Endodermal cell (in vitro differentiated cells): ENCODE measurements around the gene PHC2. TPM values are rescaled to one million over a fixed set of nuclear protein-coding genes. Genes with fewer than 3 reads are reported as not detected.

Source experiments
- DNase-seq: peaks from one replicate; pipeline ENCODE4 v3.0.0-alpha.2; 2017
- H3K27ac ChIP-seq: 2 replicates; pipeline ENCODE4 v1.5.1; 2013; ENCODE audit warnings: mild to moderate bottlenecking, low read depth, low read length, moderate library complexity
- H3K27me3 ChIP-seq: 2 replicates; pipeline ENCODE4 v1.6.1; 2013; ENCODE audit warnings: mild to moderate bottlenecking, low read length, moderate library complexity; ENCODE audit not compliant: insufficient read depth, control insufficient read depth, poor library complexity, severe bottlenecking
- H3K36me3 ChIP-seq: 2 replicates; pipeline ENCODE4 v1.7.0; 2013; ENCODE audit warnings: mild to moderate bottlenecking, low read length, moderate library complexity; ENCODE audit not compliant: control insufficient read depth, insufficient read depth
- H3K4me1 ChIP-seq: one replicate; pipeline ENCODE4 v1.7.0; 2013; ENCODE audit warnings: low read length; ENCODE audit not compliant: control insufficient read depth, insufficient read depth
- H3K4me3 ChIP-seq: 2 replicates; pipeline ENCODE4 v1.5.1; 2013; ENCODE audit warnings: mild to moderate bottlenecking, low read length, moderate library complexity
- H3K9ac ChIP-seq: 2 replicates; pipeline ENCODE4 v1.6.1; 2013; ENCODE audit warnings: mild to moderate bottlenecking, low read length, moderate library complexity; ENCODE audit not compliant: poor library complexity, severe bottlenecking; ENCODE audit errors: extremely low read depth
- H3K9me3 ChIP-seq: 2 replicates; pipeline ENCODE4 v1.6.1; 2013; ENCODE audit warnings: mild to moderate bottlenecking, low read length, moderate library complexity; ENCODE audit not compliant: control insufficient read depth
- H3K27ac Mint-ChIP-seq: 2 replicates; pipeline ENCODE4 v1.8.0; 2020; ENCODE audit warnings: mixed read lengths
- H3K27me3 Mint-ChIP-seq: 2 replicates; pipeline ENCODE4 v1.8.0; 2021; ENCODE audit warnings: mild to moderate bottlenecking, mixed read lengths; ENCODE audit not compliant: insufficient read depth
- H3K36me3 Mint-ChIP-seq: 2 replicates; pipeline ENCODE4 v1.8.0; 2020; ENCODE audit warnings: low read depth, mixed read lengths
- H3K4me1 Mint-ChIP-seq: 2 replicates; pipeline ENCODE4 v1.8.0; 2020; ENCODE audit warnings: mixed read lengths
- H3K4me3 Mint-ChIP-seq: 2 replicates; pipeline ENCODE4 v1.8.0; 2020; ENCODE audit warnings: mild to moderate bottlenecking, moderate library complexity, mixed read lengths
- H3K9me3 Mint-ChIP-seq: 2 replicates; pipeline ENCODE4 v1.8.0; 2020; ENCODE audit warnings: mild to moderate bottlenecking, mixed read lengths
- WGBS, 2 experiments: methylation state at CpG; one replicate each; pipeline versions ENCODE4 v1.1.5 to v1.1.7; 2013; ENCODE audit warnings: missing lambda C conversion rate in 2 of 2, mixed read lengths in 1 of 2; ENCODE audit not compliant: insufficient coverage in 1 of 2, insufficient read length in 1 of 2; 5-methylcytosine and 5-hydroxymethylcytosine counted together
- total RNA-seq, 2 donors: library from RNA; stranded (reverse); fragmentation: NEBNext Ultra II Directional in 1 of 2; extraction: Animal tissue kit (Norgen Biotek cat#: 25700) in 1 of 2; gene quantifications; 2 replicates in 1 of 2; 3 replicates in 1 of 2; pipeline ENCODE4 v1.2.1, GENCODE V29; 2021
- TF ChIP-seq, protein P1 (sequence below): fragments of 200-600 bp; sonication (generic); conservative IDR thresholded peaks from 2 replicates; pipeline ENCODE4 v1.5.0; 2021; ENCODE audit warnings: antibody characterized with exemption, mild to moderate bottlenecking

The PHC2 gene
- total RNA-seq, 2 donors from 2014 or later: 32.1 to 43.9 TPM

- 71 to 72% methylated on average over 6 of the region's 6 CpGs for WGBS, 2 experiments
- TF ChIP-seq, protein P1, sequence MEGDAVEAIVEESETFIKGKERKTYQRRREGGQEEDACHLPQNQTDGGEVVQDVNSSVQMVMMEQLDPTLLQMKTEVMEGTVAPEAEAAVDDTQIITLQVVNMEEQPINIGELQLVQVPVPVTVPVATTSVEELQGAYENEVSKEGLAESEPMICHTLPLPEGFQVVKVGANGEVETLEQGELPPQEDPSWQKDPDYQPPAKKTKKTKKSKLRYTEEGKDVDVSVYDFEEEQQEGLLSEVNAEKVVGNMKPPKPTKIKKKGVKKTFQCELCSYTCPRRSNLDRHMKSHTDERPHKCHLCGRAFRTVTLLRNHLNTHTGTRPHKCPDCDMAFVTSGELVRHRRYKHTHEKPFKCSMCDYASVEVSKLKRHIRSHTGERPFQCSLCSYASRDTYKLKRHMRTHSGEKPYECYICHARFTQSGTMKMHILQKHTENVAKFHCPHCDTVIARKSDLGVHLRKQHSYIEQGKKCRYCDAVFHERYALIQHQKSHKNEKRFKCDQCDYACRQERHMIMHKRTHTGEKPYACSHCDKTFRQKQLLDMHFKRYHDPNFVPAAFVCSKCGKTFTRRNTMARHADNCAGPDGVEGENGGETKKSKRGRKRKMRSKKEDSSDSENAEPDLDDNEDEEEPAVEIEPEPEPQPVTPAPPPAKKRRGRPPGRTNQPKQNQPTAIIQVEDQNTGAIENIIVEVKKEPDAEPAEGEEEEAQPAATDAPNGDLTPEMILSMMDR: no peak
- Histone ChIP-seq H3K36me3 (peaks cover 3% of the 10 kb centered on the region), H3K9ac (no peak overlapping the region), H3K27me3 (no peaks in the 10 kb centered on the region), H3K27ac (no peak overlapping the region), H3K4me3 (no peak overlapping the region), H3K4me1 (no peaks in the 10 kb centered on the region), H3K9me3 (no peaks in the 10 kb centered on the region)
- Mint-ChIP-seq H3K9me3 (no peaks in the 10 kb centered on the region), H3K27ac (no peak overlapping the region), H3K4me1 (no peaks in the 10 kb centered on the region), H3K4me3 (no peak overlapping the region), H3K36me3 (peaks cover 4% of the 10 kb centered on the region), H3K27me3 (peaks cover 42% of the 10 kb centered on the region)
- DNase-seq: no peak
Observed at GRCh38 chr1:33317946-33318345, 112.9 kb downstream of the PHC2 start.

GRCh38 chr1:33317354-33317753 lies 113.5 kb downstream of the PHC2 start:
- Mint-ChIP-seq H3K4me3 (no peak overlapping the region), H3K4me1 (no peaks in the 10 kb centered on the region), H3K9me3 (no peaks in the 10 kb centered on the region), H3K27ac (no peak overlapping the region), H3K27me3 (peaks cover 45% of the 10 kb centered on the region), H3K36me3 (no peaks in the 10 kb centered on the region)
- H3K27ac ChIP-seq: no peak overlapping the region
- WGBS, 2 experiments: 83 to 91% methylated on average over 1 of the region's 1 CpG
- H3K4me1 ChIP-seq: no peaks in the 10 kb centered on the region
- no peaks in the 10 kb centered on the region for H3K36me3 ChIP-seq
- no peak for DNase-seq
- H3K4me3 ChIP-seq: no peak overlapping the region
- no peaks in the 10 kb centered on the region for H3K9me3 ChIP-seq
- TF ChIP-seq, protein P1: no peak
- no peaks in the 10 kb centered on the region for H3K27me3 ChIP-seq
- H3K9ac ChIP-seq: no peak overlapping the region

GRCh38 chr1:33316601-33317000 lies 114.3 kb downstream of the PHC2 start:
- 88% methylated on average over 2 of the region's 2 CpGs; no CpG with 5 or more reads in 1 of the 2 experiments for WGBS, 2 experiments
- TF ChIP-seq, protein P1: no peak
- H3K4me3 Mint-ChIP-seq: no peak overlapping the region
- Histone ChIP-seq H3K4me3 (no peak overlapping the region), H3K36me3 (no peaks in the 10 kb centered on the region), H3K4me1 (no peaks in the 10 kb centered on the region), H3K9ac (no peak overlapping the region), H3K27me3 (no peaks in the 10 kb centered on the region), H3K9me3 (no peaks in the 10 kb centered on the region), H3K27ac (no peak overlapping the region)
- DNase-seq: no peak
- H3K9me3 Mint-ChIP-seq: no peaks in the 10 kb centered on the region
- no peaks in the 10 kb centered on the region for H3K4me1 Mint-ChIP-seq
- H3K27me3 Mint-ChIP-seq: peaks cover 50% of the 10 kb centered on the region
- H3K36me3 Mint-ChIP-seq: no peaks in the 10 kb centered on the region
- H3K27ac Mint-ChIP-seq: no peak overlapping the region
